NCI-H128 (cell line): Measurements from ENCODE around the gene KIF6.
A peak's percentile ranks its signal among the peaks of the same experiment; 100 is the strongest.

ENCODE experiments used
- DNase-seq: peaks from one replicate; lab custom pipeline; 2025; ENCODE audit not compliant: unreplicated experiment; lab: John Stamatoyannopoulos, UW

Gene KIF6

GRCh38 chr6:39391182-39391581, 334.0 kb downstream of the KIF6 start:
- DNase-seq = no peak

DNA sequence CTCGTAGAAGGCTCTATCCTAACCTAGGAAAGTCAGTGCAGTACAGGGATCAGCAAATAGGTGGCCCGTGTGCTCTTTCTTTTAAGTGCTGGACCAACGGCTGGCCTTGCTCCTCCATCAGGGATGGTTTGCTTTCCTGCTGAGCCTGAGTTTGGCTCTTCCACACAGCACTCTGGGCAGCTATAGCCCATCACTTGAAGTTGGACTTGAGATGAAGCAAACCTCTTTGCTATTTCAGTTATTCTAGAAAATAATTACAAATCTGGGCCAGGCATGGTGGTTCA, 335.8 kb downstream of the KIF6 start:
- DNase-seq = no peak

- DNase-seq = no peak
Measured at GRCh38 chr6:39388606-39389483, 336.4 kb downstream of the KIF6 start.

- no peak for DNase-seq
Measured at GRCh38 chr6:39387785-39388184, 337.4 kb downstream of the KIF6 start.

DNA sequence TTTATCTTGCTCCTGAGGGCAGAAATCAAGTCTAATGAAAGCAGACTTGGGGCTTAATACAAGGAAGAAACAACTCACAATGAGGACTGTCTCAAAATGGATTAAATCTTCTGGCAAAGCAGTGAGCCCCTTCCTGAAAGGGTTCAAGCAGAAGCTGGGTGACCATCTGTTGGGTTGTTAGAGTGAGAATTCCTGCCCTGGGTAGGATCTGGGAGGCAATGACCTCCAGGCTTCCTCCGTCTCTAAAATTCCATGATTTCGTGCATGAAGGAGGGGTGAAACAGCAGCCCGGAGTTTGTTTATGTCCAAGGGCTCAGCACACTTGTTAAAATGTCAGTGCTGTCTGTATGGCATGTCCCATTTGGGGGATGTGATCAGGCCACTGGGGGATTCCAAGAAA, 338.7 kb downstream of the KIF6 start:
- DNase-seq = no peak

DNA sequence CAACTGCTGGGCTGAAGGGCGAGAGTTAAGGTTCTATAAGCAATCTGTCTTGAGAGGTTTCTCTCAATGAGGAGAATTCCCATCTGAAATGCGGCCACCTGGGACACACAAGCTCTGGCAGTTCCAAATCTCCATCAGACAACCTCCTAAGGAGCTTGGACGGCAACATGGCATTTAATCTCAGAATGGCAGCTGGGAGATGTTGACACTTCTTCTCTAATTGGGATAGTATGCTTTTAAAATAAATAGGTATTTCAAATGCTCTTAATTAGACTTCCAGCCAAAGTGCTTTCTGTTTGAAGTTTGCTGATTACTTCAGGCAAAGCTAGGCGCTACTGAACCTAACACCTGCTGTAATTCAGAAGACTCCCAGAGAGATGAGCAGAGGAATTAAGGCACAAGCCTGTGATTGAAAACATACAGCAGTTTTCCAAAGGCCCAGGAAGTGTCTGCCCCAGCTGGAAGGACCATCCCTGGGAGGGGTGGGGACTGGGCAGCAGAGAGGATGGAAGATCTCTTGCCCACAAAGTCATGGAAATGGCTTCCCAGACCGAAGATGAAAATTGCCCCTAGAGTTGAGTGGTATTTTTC, 343.6 kb downstream of the KIF6 start:
- DNase-seq = no peak

GRCh38 chr6:39380837-39381549, 344.2 kb downstream of the KIF6 start:
- DNase-seq = no peak

- DNase-seq = no peak
Measured at GRCh38 chr6:39378960-39379425, 346.2 kb downstream of the KIF6 start.

DNA sequence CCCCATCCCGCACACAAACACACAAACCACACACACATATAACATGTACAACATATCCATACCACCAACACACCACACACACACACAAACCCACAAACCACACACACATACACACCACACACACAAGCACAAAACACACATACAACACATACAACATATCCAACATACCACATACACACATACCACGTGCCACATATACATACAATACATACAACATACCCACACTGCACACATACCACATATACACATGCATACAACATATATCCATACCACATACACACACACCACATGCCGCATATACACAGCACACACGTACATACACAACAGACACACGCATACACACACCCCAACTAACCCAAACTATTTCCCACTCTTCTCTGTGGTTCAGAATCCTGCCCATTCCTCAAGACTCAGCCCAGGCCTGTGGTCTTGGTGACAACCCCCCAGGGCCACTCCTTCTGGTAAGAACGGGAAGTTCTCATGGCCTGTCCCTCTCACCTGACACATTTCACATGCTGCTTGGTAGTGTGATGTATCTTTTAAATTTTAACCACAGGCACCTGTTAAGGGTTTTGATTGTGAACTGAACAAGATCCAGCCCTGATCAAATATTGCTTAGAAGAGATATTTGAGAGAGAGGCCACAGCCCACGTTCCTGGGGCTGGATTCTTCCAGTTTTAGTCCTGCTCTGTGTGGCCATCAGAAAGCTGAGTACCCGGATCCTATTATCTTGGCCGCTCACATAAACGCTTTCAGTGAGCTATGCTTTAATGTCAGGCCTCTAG, 346.8 kb downstream of the KIF6 start:
- DNase-seq = no peak

- no peak for DNase-seq
Measured at GRCh38 chr6:39377539-39377950, 347.7 kb downstream of the KIF6 start.

DNA sequence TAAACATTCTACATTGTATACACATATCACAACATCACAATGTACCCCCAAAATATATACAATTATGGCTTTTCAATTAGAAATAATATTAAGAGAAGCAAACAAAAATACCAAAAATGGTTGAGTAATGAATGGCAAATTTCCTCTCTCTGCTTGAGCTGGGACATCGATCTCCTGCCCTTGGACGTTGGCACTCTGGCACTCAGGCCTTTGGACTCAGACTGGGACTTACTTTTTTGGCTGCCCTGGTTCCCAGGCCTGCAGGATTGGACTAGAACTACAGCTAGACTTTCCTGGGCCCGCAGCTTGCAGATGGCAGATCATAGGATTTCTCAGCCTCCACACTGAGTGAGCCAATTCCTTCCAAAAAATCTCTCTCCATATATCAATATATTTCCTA, 349.8 kb downstream of the KIF6 start:
- no peak for DNase-seq

DNA sequence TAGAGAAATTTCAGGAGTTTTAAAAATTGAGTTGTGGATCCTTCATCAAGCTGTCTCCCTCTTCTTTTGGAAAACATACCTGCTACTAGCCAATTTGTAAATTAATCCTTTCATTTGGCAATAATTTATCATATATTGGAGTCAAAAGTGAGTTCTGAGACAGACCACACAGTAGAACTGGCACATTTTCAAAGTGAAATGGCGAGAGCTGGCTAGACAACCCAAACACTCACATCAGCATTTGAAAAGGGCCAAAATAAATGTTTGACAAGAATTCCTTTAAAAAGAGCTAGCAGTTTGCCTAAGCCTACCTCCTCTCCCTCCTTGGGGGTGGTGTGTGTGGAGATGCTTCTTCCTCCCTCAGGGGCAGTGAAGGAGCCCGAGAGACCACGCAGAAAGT, 354.8 kb downstream of the KIF6 start:
- no peak for DNase-seq

DNA sequence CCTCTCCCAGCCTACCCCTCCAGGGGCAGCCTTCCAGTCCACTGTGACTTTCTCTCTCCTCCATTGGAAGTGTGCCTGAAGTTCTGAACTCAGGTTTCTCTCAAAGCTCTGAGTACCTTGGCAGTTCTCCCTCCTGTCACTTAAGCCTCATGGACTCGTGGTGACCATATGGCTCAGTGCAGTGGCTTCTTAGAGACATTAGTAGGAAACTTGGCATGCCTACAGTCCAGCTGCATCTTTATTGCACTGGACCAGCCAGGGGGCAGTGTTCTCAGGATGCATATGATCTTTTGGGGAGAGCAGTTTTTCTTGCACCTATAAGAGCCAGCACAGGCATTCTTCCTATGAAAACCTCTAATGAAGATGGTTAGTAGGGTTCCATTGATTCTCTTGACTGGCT, 355.2 kb downstream of the KIF6 start:
- no peak for DNase-seq

DNA sequence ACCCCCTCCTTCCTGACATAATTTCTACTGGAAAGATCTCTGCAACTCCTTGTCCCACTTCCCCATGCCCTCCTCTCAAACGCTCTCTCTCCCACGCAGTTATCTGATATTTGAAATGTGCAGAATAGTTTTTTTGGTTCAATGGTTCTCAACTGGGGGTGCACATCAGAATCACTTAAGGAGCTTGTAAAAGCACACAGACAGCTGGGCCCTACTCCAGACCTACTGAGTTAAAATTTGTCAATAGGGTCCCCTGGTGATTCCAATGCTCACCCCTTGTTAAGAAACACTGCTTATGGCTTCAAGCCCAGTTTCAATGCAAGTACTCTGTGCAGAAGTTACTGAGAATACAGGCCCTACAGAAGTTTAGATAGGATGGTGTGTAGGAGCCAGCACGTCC, 357.5 kb downstream of the KIF6 start:
- DNase-seq = peak; percentile 70

- peak; percentile 6 for DNase-seq
Measured at GRCh38 chr6:39366931-39367618, 358.1 kb downstream of the KIF6 start.

GRCh38 chr6:39365281-39366074, 359.7 kb downstream of the KIF6 start:
- no peak for DNase-seq

DNA sequence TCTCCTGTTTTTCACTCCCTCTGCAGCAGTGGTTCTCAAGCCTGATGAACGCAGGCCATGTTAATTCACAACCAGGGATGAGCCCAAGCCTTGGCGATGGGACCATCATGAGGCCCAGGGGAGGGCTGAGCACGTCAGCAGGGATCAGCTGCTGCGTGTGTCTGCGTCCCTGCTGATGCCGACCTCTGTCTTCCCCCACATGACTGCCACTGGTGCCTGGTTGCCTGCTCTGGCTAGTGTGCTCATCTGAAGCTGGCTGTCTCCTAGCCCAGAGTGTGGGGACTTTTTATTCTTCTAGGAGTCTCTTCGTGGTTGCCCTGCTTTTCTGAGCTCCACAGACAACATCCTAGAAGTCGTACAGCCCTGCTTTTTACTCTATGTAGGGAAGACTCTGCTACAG, 361.9 kb downstream of the KIF6 start:
- no peak for DNase-seq

DNA sequence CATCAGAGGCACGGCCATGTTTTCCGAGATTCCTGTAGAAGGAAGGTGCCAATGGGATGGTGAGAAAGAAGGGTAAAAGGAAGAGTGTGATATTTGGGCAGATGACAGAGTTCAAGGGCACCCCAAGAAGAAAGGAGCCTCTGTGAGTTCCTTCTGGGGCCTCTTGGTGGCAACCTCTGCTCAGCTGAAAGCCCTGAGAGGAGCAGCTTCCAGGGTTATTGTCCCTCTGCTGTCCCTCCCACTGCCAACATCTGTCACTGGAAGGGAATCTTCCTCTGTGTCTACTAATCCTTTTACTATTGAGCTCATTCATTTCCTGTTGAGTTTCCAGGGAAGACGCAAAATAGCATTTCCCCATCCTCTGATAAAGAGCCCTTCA, 362.7 kb downstream of the KIF6 start:
- no peak for DNase-seq

GRCh38 chr6:39361657-39362486, 363.3 kb downstream of the KIF6 start:
- DNase-seq = peak; percentile 65
